Naive B cell (primary cell): ENCODE data around the gene WNT10A. TPM values are rescaled to one million over a fixed set of nuclear protein-coding genes. Genes with fewer than 3 reads are reported as not detected.
"Not testable (repeated sequence)": the region's sequence is repeated elsewhere in the genome, so short reads cannot be mapped to it uniquely, and the experiment has no call there.

ENCODE experiments used
- ATAC-seq, 2 donors: fragments of 150-1000 bp; cut with Tn5 transposase; 2 replicates each; pipeline ENCODE4 v1.10.0; 2021; ENCODE audit warnings: low read depth in 2 of 2, mild to moderate bottlenecking in 2 of 2, moderate library complexity in 2 of 2
- DNase-seq: peaks from one replicate; pipeline ENCODE4 v3.0.0; 2022
- H3K27ac Mint-ChIP-seq, 6 donors: one replicate each; pipeline ENCODE4 v1.8.0; 2020 to 2022; ENCODE audit warnings: mild to moderate bottlenecking in 6 of 6, mixed read lengths in 6 of 6, moderate library complexity in 5 of 6, inconsistent platforms in 2 of 6
- H3K27me3 Mint-ChIP-seq, 3 donors: one replicate each; pipeline ENCODE4 v1.8.0; 2021 to 2022; ENCODE audit warnings: mixed read lengths in 3 of 3, mild to moderate bottlenecking in 1 of 3
- H3K36me3 Mint-ChIP-seq, 2 donors: one replicate each; pipeline ENCODE4 v1.8.0; 2020 to 2022; ENCODE audit warnings: mixed read lengths in 2 of 2, inconsistent platforms in 1 of 2, mild to moderate bottlenecking in 1 of 2
- H3K4me1 Mint-ChIP-seq, 3 donors: one replicate each; pipeline ENCODE4 v1.8.0; 2020 to 2022; ENCODE audit warnings: mixed read lengths in 3 of 3, inconsistent platforms in 1 of 3, mild to moderate bottlenecking in 1 of 3, moderate library complexity in 1 of 3
- H3K4me3 Mint-ChIP-seq, 8 donors: one replicate each; pipeline ENCODE4 v1.8.0; 2020 to 2022; ENCODE audit warnings: mild to moderate bottlenecking in 8 of 8, mixed read lengths in 8 of 8, moderate library complexity in 8 of 8, inconsistent platforms in 2 of 8
- H3K9me3 Mint-ChIP-seq, 7 donors: one replicate each; pipeline ENCODE4 v1.8.0; 2020 to 2022; ENCODE audit warnings: mixed read lengths in 7 of 7, mild to moderate bottlenecking in 5 of 7, inconsistent platforms in 2 of 7, moderate library complexity in 1 of 7
- polyA plus RNA-seq, 6 donors: library from polyadenylated mRNA; unstranded; fragments of 300-500 nt; fragmentation: Illumina TruSeq; gene quantifications; one replicate each; pipeline ENCODE4 v1.2.3, GENCODE V29; 2021; ENCODE audit warnings: low read depth in 6 of 6

The WNT10A gene
- polyA plus RNA-seq, 6 donors from 2014 or later, result 6.4 to 23.9 (median 10.7) TPM

GRCh38 chr2:218910741-218911140 lies 30.1 kb downstream of the WNT10A start:
- H3K27ac Mint-ChIP-seq, result no peak overlapping the region
- DNase-seq (no peak), ATAC-seq (no peak)
- peaks cover 7 to 12% (median 9%) of the 10 kb centered on the region in 3 donors for H3K4me1 Mint-ChIP-seq
- H3K36me3 Mint-ChIP-seq, result no peaks in the 10 kb centered on the region
- H3K9me3 Mint-ChIP-seq, result no peaks in the 10 kb centered on the region
- peaks cover 26 to 45% (median 30%) of the 10 kb centered on the region in 3 donors for H3K27me3 Mint-ChIP-seq
- H3K4me3 Mint-ChIP-seq, result peak overlapping the region in 3 of 8 donors; percentile 13 to 73 (median 34)

GRCh38 chr2:218920504-218920903 lies 39.9 kb downstream of the WNT10A start:
- H3K4me3 Mint-ChIP-seq, result no peak overlapping the region
- peaks cover 0 to 25% of the 10 kb centered on the region in 2 donors for H3K36me3 Mint-ChIP-seq
- DNase-seq, result no peak
- no peak overlapping the region for H3K27ac Mint-ChIP-seq
- peaks cover 0 to 10% (median 4%) of the 10 kb centered on the region in 3 donors for H3K4me1 Mint-ChIP-seq
- H3K9me3 Mint-ChIP-seq, result peaks cover 8 to 33% (median 25%) of the 10 kb centered on the region in 7 donors
- ATAC-seq, result no peak
- peaks cover 36 to 48% (median 46%) of the 10 kb centered on the region in 3 donors for H3K27me3 Mint-ChIP-seq

DNA sequence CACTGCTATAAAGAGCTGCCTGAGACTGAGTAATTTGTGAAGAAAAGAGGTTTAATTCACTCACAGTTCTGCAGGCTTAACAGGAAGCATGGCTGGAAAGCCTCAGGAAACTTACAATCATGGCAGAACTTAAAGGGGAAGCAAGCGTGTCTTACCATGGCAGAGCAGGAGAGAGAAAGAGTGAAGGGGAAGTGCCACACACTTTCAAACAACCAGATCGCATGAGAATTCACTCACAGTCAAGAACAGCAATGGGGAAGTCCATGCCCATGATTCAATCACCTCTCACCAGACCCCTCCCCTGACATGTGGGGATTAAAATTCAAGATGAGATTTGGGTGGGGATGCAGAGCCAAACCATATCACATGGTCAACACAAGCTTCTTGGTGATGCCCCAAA lies 44.1 kb downstream of the WNT10A start:
- ATAC-seq (no peak), DNase-seq (no peak)
- Mint-ChIP-seq H3K27ac (no peak overlapping the region), H3K4me1 (peaks cover 0 to 10% (median 4%) of the 10 kb centered on the region in 3 donors), H3K4me3 (no peak overlapping the region), H3K27me3 (peaks cover 32 to 52% (median 49%) of the 10 kb centered on the region in 3 donors), H3K36me3 (peaks cover 0 to 25% of the 10 kb centered on the region in 2 donors), H3K9me3 (peaks cover 8 to 34% (median 30%) of the 10 kb centered on the region in 7 donors)

DNA sequence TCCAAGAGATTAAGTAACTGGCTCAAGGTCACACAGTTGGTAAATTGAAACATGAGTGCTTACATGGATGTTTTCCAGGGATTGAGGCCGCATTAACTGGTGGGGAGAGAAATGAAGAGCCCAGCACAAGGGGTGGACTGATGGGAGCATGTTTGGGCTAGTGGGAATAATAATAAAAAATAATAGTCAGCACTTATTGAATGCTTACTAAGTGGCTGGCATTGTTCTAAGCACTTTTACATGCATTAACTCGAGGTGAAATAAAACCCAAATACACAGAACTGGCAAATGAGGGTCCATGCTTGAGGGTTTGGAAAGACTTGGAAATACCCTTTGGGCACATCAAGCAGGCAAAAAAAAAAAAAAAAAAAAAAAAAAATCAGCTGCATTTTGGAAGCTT lies 44.8 kb downstream of the WNT10A start:
- H3K36me3 Mint-ChIP-seq, result peaks cover 6 to 25% of the 10 kb centered on the region in 2 donors
- DNase-seq (no peak), ATAC-seq (no peak)
- H3K27ac Mint-ChIP-seq, result no peak overlapping the region
- H3K4me3 Mint-ChIP-seq, result no peak overlapping the region
- H3K4me1 Mint-ChIP-seq, result peaks cover 0 to 10% (median 4%) of the 10 kb centered on the region in 3 donors
- peaks cover 8 to 41% (median 32%) of the 10 kb centered on the region in 7 donors for H3K9me3 Mint-ChIP-seq
- peaks cover 32 to 52% (median 49%) of the 10 kb centered on the region in 3 donors for H3K27me3 Mint-ChIP-seq

- peaks cover 8 to 37% (median 29%) of the 10 kb centered on the region in 7 donors for H3K9me3 Mint-ChIP-seq
- H3K27ac Mint-ChIP-seq, result no peak overlapping the region
- H3K27me3 Mint-ChIP-seq, result peaks cover 24 to 46% (median 41%) of the 10 kb centered on the region in 3 donors
- H3K4me1 Mint-ChIP-seq, result peaks cover 0 to 5% (median 2%) of the 10 kb centered on the region in 3 donors
- H3K36me3 Mint-ChIP-seq, result peaks cover 6 to 17% of the 10 kb centered on the region in 2 donors
- ATAC-seq (no peak), DNase-seq (no peak)
- no peak overlapping the region for H3K4me3 Mint-ChIP-seq
Measured at GRCh38 chr2:218927422-218927821, 46.8 kb downstream of the WNT10A start.

- Mint-ChIP-seq H3K9me3 (peaks cover 8 to 34% (median 25%) of the 10 kb centered on the region in 7 donors), H3K36me3 (peaks cover 6 to 12% of the 10 kb centered on the region in 2 donors), H3K27me3 (peaks cover 24 to 41% (median 40%) of the 10 kb centered on the region in 3 donors), H3K4me3 (peak overlapping the region in 1 of 8 donors; percentile 53), H3K4me1 (peaks cover 0 to under 1% (median 0%) of the 10 kb centered on the region in 3 donors), H3K27ac (no peak overlapping the region)
- DNase-seq, result no peak
- ATAC-seq, result no peak
Measured at GRCh38 chr2:218927876-218928275, 47.2 kb downstream of the WNT10A start.

- not testable (repeated sequence) for H3K4me1 Mint-ChIP-seq, H3K27ac Mint-ChIP-seq, ATAC-seq, DNase-seq, H3K36me3 Mint-ChIP-seq
- Mint-ChIP-seq H3K9me3 (peaks cover 0 to 14% (median 7%) of the 10 kb centered on the region in 7 donors), H3K27me3 (peaks cover 20 to 48% (median 39%) of the 10 kb centered on the region in 3 donors), H3K4me3 (peak overlapping the region in 1 of 8 donors; percentile 44)
Measured at GRCh38 chr2:218930488-218930887, 49.8 kb downstream of the WNT10A start.

- not testable (repeated sequence) for H3K36me3 Mint-ChIP-seq, H3K4me1 Mint-ChIP-seq, H3K27ac Mint-ChIP-seq, H3K4me3 Mint-ChIP-seq, ATAC-seq, DNase-seq
- Mint-ChIP-seq H3K9me3 (peaks cover 0 to 13% (median 7%) of the 10 kb centered on the region in 7 donors), H3K27me3 (peaks cover 22 to 50% (median 42%) of the 10 kb centered on the region in 3 donors)
Measured at GRCh38 chr2:218931751-218932150, 51.1 kb downstream of the WNT10A start.

Other genes with a start within 250 kb of the WNT10A start
- 10 to 100 TPM in 1 of 6 donors, 1 to 10 TPM in 4, not detected in 1; 4.8 to 24.9 (median 5.9) TPM for gene ZNF142, start 221.2 kb upstream of the WNT10A start, polyA plus RNA-seq
- 10 to 100 TPM; 16.8 to 30.2 (median 23.0) TPM for gene BCS1L, start 221.2 kb upstream of the WNT10A start, polyA plus RNA-seq
- gene RNF25, start 208.8 kb upstream of the WNT10A start, polyA plus RNA-seq, result 10 to 100 TPM; 16.9 to 30.6 (median 20.0) TPM
- 1 to 10 TPM; 2.0 to 5.9 (median 3.3) TPM for gene STK36, start 208.8 kb upstream of the WNT10A start, polyA plus RNA-seq
- gene TTLL4, start 170.0 kb upstream of the WNT10A start, polyA plus RNA-seq, result 1 to 10 TPM in 5 of 6 donors, not detected in 1; 3.4 to 9.3 (median 6.0) TPM
- under 1 TPM in 5 of 6 donors, not detected in 1; 0.17 to 0.68 (median 0.28) TPM for gene CYP27A1, start 98.7 kb upstream of the WNT10A start, polyA plus RNA-seq
- not detected for gene PRKAG3, start 49.0 kb upstream of the WNT10A start, polyA plus RNA-seq
- gene WNT6, start 21.0 kb upstream of the WNT10A start, polyA plus RNA-seq, result under 1 TPM in 4 of 6 donors, not detected in 2; 0.44 to 0.79 (median 0.57) TPM
- not detected for gene CDK5R2, start 78.8 kb downstream of the WNT10A start, polyA plus RNA-seq
- gene FEV, start 104.3 kb downstream of the WNT10A start, polyA plus RNA-seq, result not detected
- not detected for gene CRYBA2, start 112.6 kb downstream of the WNT10A start, polyA plus RNA-seq
- not detected for gene CFAP65, start 160.7 kb downstream of the WNT10A start, polyA plus RNA-seq
- gene IHH, start 180.1 kb downstream of the WNT10A start, polyA plus RNA-seq, result not detected